Heart right ventricle (tissue), 16 donors: ENCODE results near the gene GRIK2. TPM values are rescaled to one million over a fixed set of nuclear protein-coding genes. Genes with fewer than 3 reads are reported as not detected.

ENCODE experiments used
- ATAC-seq, 8 donors: fragments of 200-7000 bp; cut with Tn5 transposase; one replicate each; pipeline ENCODE4 v1.9.1; 2020; ENCODE audit warnings: mild to moderate bottlenecking in 8 of 8, moderate library complexity in 8 of 8, moderate number of reproducible peaks in 1 of 8
- DNase-seq, 2 donors: peaks; one replicate each; pipeline ENCODE4 v3.0.0-alpha.2; 2020
- H3K27ac ChIP-seq, 10 donors: fragments of 200-600 bp; sonication (generic) in 2 of 10; one replicate each; pipeline versions ENCODE4 v1.5.0 to v1.8.0; 2020 to 2022; ENCODE audit warnings: mild to moderate bottlenecking in 3 of 10
- H3K27me3 ChIP-seq, 7 donors: fragments of 200-600 bp; one replicate each; pipeline ENCODE4 v1.8.0; 2021 to 2022; ENCODE audit warnings: mild to moderate bottlenecking in 2 of 7
- H3K36me3 ChIP-seq, 9 donors: fragments of 200-600 bp; sonication (generic) in 1 of 9; one replicate each; pipeline versions ENCODE4 v1.5.0 to v1.8.0; 2020 to 2022; ENCODE audit warnings: mild to moderate bottlenecking in 2 of 9
- H3K4me1 ChIP-seq, 9 donors: fragments of 200-600 bp; sonication (generic) in 1 of 9; one replicate each; pipeline versions ENCODE4 v1.5.0 to v1.8.0; 2020 to 2022; ENCODE audit warnings: mild to moderate bottlenecking in 4 of 9
- H3K4me3 ChIP-seq, 10 donors: fragments of 200-600 bp; sonication (generic) in 2 of 10; one replicate each; pipeline versions ENCODE4 v1.5.0 to v1.8.0; 2020 to 2022; ENCODE audit warnings: mild to moderate bottlenecking in 7 of 10, moderate library complexity in 2 of 10
- H3K9me3 ChIP-seq, 11 donors: fragments of 200-600 bp in 10 of 11; sonication (generic) in 2 of 11; one replicate each; pipeline versions ENCODE4 v1.5.0 to v1.8.0; 2013 to 2022; ENCODE audit warnings: mild to moderate bottlenecking in 2 of 11, control low read depth in 1 of 11, moderate library complexity in 1 of 11
- CTCF ChIP-seq, 9 donors: fragments of 200-600 bp; sonication (generic) in 2 of 9; IDR thresholded peaks; one replicate each; pipeline versions ENCODE4 v1.5.0 to v1.8.0; 2021 to 2022; ENCODE audit warnings: antibody characterized with exemption in 9 of 9, mild to moderate bottlenecking in 5 of 9, moderate library complexity in 1 of 9
- WGBS, 2 donors: extraction: QIAGEN DNeasy Blood & Tissue Kit; methylation state at CpG; one replicate each; pipeline ENCODE4 v1.1.7; 2013; ENCODE audit warnings: inconsistent platforms in 1 of 2; 5-methylcytosine and 5-hydroxymethylcytosine counted together
- intact Hi-C, 10 donors: fragments of 100-400 bp; cut with DNase I; formaldehyde crosslinking; loops; one replicate each; pipeline versions ENCODE4 v1.11.1 to v1.14.2; 2022
- polyA plus RNA-seq, 2 donors: library from polyadenylated mRNA; stranded (reverse); fragments of 200-250 nt; gene quantifications; one replicate each; pipeline ENCODE4 v1.2.3, GENCODE V29; 2013
- total RNA-seq, 10 donors: library from RNA; stranded (reverse); fragmentation: NEBNext Ultra II Directional in 3 of 10; extraction: Animal tissue kit (Norgen Biotek cat#: 25700) in 3 of 10; gene quantifications; one replicate each; pipeline versions ENCODE4 v1.2.1 to v1.2.4, GENCODE V29; 2021 to 2023
- donor health status: Arrhythmogenic right ventricular cardiomyopathy.
- donor health status: ischemic (EF 13 %, LVEDD 7.1; RV severe dilation, severe dysfunction).
- donor health status: healthy with polysubstance abuse.
- donor health status: DM: no; HTN: yes; CAD: no.
- donor health status: DM: no; HTN: no; CAD: no.
- donor health status: ischemic (EF 25% LVEDD 6.9; RV normal size, moderate dysfunction).
- donor health status: ischemic (EF 25% LVEDD 5.7; RV mildly dilated, moderate dysfunction).
- donor health status: healthy.
- donor health status: DM: yes; HTN: yes; CAD: no.
- donor health status: Ischemic cardiomyopathy.
- donor health status: ischemic (EF 35%, LVEDD 5.7; RV mildly dilated, moderate dysfunction).
- donor health status: nonischemic (EF 11% LVEDD 7.7; RV severe dilation, severe dysfunction).
- donor health status: DM: yes; HTN: yes; CAD: no.
- donor health status: PGD.
- donor health status: ischemic (EF 29% LVEDD 5.4; RV normal size, mild dysfunction).
- donor health status: nonischemic (EF 23%, LVEDD 6.1; RV moderate dilation, normal function).

GRIK2 gene
- total and polyA plus RNA-seq, 12 donors = 0.13 to 7.0 (median 2.5) TPM

GRCh38 chr6:101527467-101527866, 134.0 kb downstream of the GRIK2 start:
- 74 to 79% methylated on average over 3 of the region's 3 CpGs for WGBS, 2 donors
- no peak for DNase-seq
- no peak overlapping the region for H3K4me3 ChIP-seq
- TF ChIP-seq CTCF (IDR thresholded peaks at IDR 0.05) = no peak
- no peak overlapping the region for H3K27ac ChIP-seq
- H3K4me1 ChIP-seq = no peaks in the 10 kb centered on the region
- intact Hi-C loops = no loop called here
- ATAC-seq = no peak
- H3K27me3 ChIP-seq = no peaks in the 10 kb centered on the region
- H3K9me3 ChIP-seq = no peaks in the 10 kb centered on the region
- H3K36me3 ChIP-seq = no peaks in the 10 kb centered on the region

GRCh38 chr6:101528801-101529200, 135.3 kb downstream of the GRIK2 start:
- Histone ChIP-seq H3K9me3 (no peaks in the 10 kb centered on the region), H3K4me3 (no peak overlapping the region), H3K4me1 (no peaks in the 10 kb centered on the region), H3K27ac (no peak overlapping the region), H3K27me3 (no peaks in the 10 kb centered on the region), H3K36me3 (no peaks in the 10 kb centered on the region)
- intact Hi-C loops = no loop called here
- no peak for ATAC-seq
- DNase-seq = no peak
- TF ChIP-seq CTCF (IDR thresholded peaks at IDR 0.05) = no peak

GRCh38 chr6:101531538-101531937, 138.0 kb downstream of the GRIK2 start:
- no peak for TF ChIP-seq CTCF (IDR thresholded peaks at IDR 0.05)
- Histone ChIP-seq H3K4me3 (no peak overlapping the region), H3K9me3 (no peaks in the 10 kb centered on the region), H3K27ac (no peak overlapping the region), H3K27me3 (no peaks in the 10 kb centered on the region), H3K36me3 (no peaks in the 10 kb centered on the region), H3K4me1 (no peaks in the 10 kb centered on the region)
- WGBS, 2 donors = 56 to 61% methylated on average over 2 of the region's 2 CpGs
- ATAC-seq (no peak), DNase-seq (no peak)
- intact Hi-C loops = no loop called here

- TF ChIP-seq CTCF (IDR thresholded peaks at IDR 0.05) = no peak
- Histone ChIP-seq H3K9me3 (no peaks in the 10 kb centered on the region), H3K27ac (no peak overlapping the region), H3K4me1 (no peaks in the 10 kb centered on the region), H3K36me3 (no peaks in the 10 kb centered on the region), H3K4me3 (no peak overlapping the region), H3K27me3 (no peaks in the 10 kb centered on the region)
- no peak for DNase-seq
- WGBS, 2 donors = 75 to 83% methylated on average over 2 of the region's 2 CpGs
- intact Hi-C loops = no loop called here
- no peak for ATAC-seq
Measured at GRCh38 chr6:101534386-101534785, 140.9 kb downstream of the GRIK2 start.

GRCh38 chr6:101534821-101535220, 141.3 kb downstream of the GRIK2 start:
- H3K27ac ChIP-seq = no peak overlapping the region
- H3K36me3 ChIP-seq = no peaks in the 10 kb centered on the region
- H3K4me3 ChIP-seq = no peak overlapping the region
- ATAC-seq (no peak), DNase-seq (no peak)
- no peaks in the 10 kb centered on the region for H3K9me3 ChIP-seq
- WGBS, 2 donors = 66 to 74% methylated on average over 3 of the region's 3 CpGs
- no peaks in the 10 kb centered on the region for H3K4me1 ChIP-seq
- TF ChIP-seq CTCF (IDR thresholded peaks at IDR 0.05) = no peak
- intact Hi-C loops = no loop called here
- H3K27me3 ChIP-seq = no peaks in the 10 kb centered on the region
